K562 (cell line): ENCODE data around the gene FAM83E. TPM values are rescaled to one million over a fixed set of nuclear protein-coding genes. Genes with fewer than 3 reads are reported as not detected.

ENCODE experiments used
- ARID1B ChIP-seq: fragments of 450-650 bp; IDR thresholded peaks from 2 replicates; pipeline ENCODE4 v1.6.1; 2016; ENCODE audit warnings: antibody characterized with exemption, mild to moderate bottlenecking, inconsistent platforms
- ATF4 ChIP-seq: fragments of 450-650 bp; formaldehyde crosslinking; IDR thresholded peaks from 2 replicates; pipeline ENCODE4 v1.4.0; 2022; ENCODE audit warnings: mild to moderate bottlenecking, moderate library complexity
- E2F4 ChIP-seq: sonication (generic); formaldehyde crosslinking; IDR thresholded peaks from 2 replicates; pipeline ENCODE4 v1.8.0; 2022; ENCODE audit warnings: mild to moderate bottlenecking, low read depth, missing genetic modification reagents
- GTF3C2 ChIP-seq: IDR thresholded peaks from 3 replicates; pipeline ENCODE4 v1.6.1; 2011; ENCODE audit warnings: borderline replicate concordance, mild to moderate bottlenecking, moderate library complexity; ENCODE audit not compliant: insufficient read length; ENCODE audit errors: extremely low read depth
- KAT7 ChIP-seq: sonication (generic); formaldehyde crosslinking; IDR thresholded peaks from 2 replicates; pipeline ENCODE4 v1.8.0; 2022; ENCODE audit warnings: missing genetic modification reagents, mild to moderate bottlenecking, borderline replicate concordance
- SAFB ChIP-seq: fragments of 200-400 bp; formaldehyde crosslinking; IDR thresholded peaks from 2 replicates; pipeline ENCODE4 v1.6.1; 2017; ENCODE audit warnings: low read depth, low read length, borderline replicate concordance
- SMAD2 ChIP-seq: fragments of 150-350 bp; IDR thresholded peaks from 2 replicates; pipeline ENCODE4 v1.6.1; 2014; ENCODE audit warnings: low read depth, mild to moderate bottlenecking, low read length
- STAT6 ChIP-seq: sonication (generic); formaldehyde crosslinking; IDR thresholded peaks from 2 replicates; pipeline ENCODE4 v1.8.1; 2023; ENCODE audit warnings: mild to moderate bottlenecking, missing genetic modification reagents
- polyA plus RNA-seq, 8 experiments: library from polyadenylated mRNA; depleted of rRNA in 4 of 8; stranded (reverse) in 5 of 8; unstranded in 3 of 8; fragments of >200 nt; fragmentation: Nextera tagmentation in 2 of 8; fragmentation: Illumina TruSeq in 1 of 8; extraction: Ambion mirVana in 2 of 8; extraction: Trizol in 1 of 8; gene quantifications; 2 replicates each; pipeline versions ENCODE4 v1.2.1 to v1.2.3, GENCODE V29; 2011 to 2014; ENCODE audit warnings: inconsistent platforms in 1 of 8, missing spikeins in 1 of 8
- total RNA-seq, 7 experiments: library from RNA; depleted of rRNA in 6 of 7; stranded (reverse); fragments of >200 nt in 6 of 7; fragmentation: Illumina TruSeq in 2 of 7; extraction: Trizol in 2 of 7; gene quantifications; 2 replicates each; pipeline versions ENCODE4 v1.2.1 to v1.2.3, GENCODE V29; 2011 to 2021; ENCODE audit warnings: low replicate concordance in 1 of 7

FAM83E gene
- total and polyA plus RNA-seq, 9 of the 15 experiments (the other 6 are each of a cell fraction or from before 2014, with no cell fraction given) = 0.15 to 0.87 (median 0.29) TPM; not detected in 4

GRCh38 chr19:48660852-48661710 lies 46.2 kb upstream of the FAM83E start (continued):
- TF ChIP-seq E2F4 (0 out of 2 replicates have a peak, but pooled peaks have one; percentile 49), ARID1B (no peak), ATF4 (no peak), SMAD2 (no peak), STAT6 (CRISPR knock-in tag) (0 out of 2 replicates have a peak, but pooled peaks have one; percentile 52), KAT7 (CRISPR knock-in tag) (no peak), GTF3C2 (no peak), SAFB (no peak)
